NCI-H524 treated with DMSO at 0.1 percent for 48 hours (cell line): ENCODE measurements around the gene PTPRO.
"Not testable (repeated sequence)": the region's sequence is repeated elsewhere in the genome, so short reads cannot be mapped to it uniquely, and the experiment has no call there.

Experiments
- DNase-seq: peaks from one replicate; lab custom pipeline; 2025; lab: John Stamatoyannopoulos, UW

PTPRO gene

DNA sequence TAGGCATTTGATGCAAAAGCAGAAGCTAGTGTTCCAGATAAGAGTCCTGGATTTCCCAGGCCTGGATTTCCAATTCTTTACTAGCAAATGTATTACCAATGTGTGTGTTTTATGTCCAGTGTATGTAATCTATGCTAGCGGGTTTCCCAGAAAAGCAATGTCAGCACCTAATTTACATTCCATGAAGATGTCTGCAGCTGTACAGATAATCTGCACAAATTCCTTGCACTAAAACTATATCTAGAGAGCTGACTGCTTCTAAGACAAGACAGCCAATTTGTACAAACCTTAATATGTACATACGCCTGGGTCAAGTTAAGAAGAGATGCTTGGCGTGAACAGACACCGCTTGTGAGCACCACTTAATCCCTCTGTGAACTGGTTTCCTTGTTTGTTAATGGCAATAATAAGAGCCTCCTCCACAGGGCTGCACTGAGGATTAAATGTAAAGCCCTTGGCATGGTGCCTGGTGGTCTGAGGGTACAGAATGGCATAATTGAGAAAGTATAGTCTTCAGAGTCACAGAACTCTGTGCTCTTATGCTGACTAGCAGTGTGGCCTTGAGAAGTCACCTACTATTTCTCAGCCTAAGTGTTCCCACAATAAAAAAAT lies 281.3 kb downstream of the PTPRO start:
- peak; percentile 94 for DNase-seq

- no peak for DNase-seq
These were observed 283.7 kb downstream of the PTPRO start for GRCh38 chr12:15605881-15606590.

- no peak for DNase-seq
These were observed 286.1 kb downstream of the PTPRO start for GRCh38 chr12:15608406-15608805.

GRCh38 chr12:15608941-15609340 lies 286.6 kb downstream of the PTPRO start:
- DNase-seq, result no peak

GRCh38 chr12:15613981-15614380 lies 291.7 kb downstream of the PTPRO start:
- DNase-seq, result no peak

DNA sequence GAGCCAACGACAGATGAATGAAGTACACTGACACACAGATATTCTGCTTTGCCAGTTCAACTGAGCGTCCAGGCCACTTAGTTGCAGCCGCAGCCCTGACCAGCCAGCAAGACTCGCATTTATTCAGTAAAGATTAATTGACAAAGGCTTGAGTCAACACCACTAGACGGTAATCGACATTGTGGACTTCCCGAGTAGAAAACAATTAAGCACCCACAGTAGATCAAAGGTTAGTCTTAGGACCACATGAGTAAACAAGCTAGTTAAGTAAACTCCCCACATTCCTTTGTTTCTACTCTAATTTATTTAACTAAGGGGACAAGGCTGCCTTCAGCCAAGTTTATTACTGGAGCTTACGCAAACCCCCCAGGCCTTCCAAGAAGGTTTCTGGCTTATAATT lies 294.2 kb downstream of the PTPRO start:
- DNase-seq, result not testable (repeated sequence)

GRCh38 chr12:15620741-15621539 lies 298.6 kb downstream of the PTPRO start:
- DNase-seq, result no peak

DNA sequence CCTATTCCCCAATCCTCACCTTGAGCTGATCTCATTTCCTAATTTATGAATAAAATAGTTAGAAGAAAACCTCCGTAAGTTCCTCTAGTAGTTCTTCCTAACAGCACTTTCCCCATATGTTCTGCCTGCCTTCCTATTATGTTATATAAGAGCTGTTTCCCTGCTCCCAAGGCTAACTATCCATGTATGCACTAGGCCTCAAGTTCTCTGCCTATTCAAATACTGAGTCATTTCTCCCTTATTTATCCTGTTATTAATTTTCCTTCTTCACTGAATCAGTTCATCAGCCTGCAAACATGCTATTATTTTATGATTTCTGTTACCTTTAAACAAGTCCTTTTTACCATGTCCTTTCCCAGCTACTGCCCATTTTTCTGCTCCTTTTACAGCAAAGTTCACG lies 302.8 kb downstream of the PTPRO start:
- no peak for DNase-seq

GRCh38 chr12:15627995-15628945 lies 306.0 kb downstream of the PTPRO start:
- no peak for DNase-seq

DNA sequence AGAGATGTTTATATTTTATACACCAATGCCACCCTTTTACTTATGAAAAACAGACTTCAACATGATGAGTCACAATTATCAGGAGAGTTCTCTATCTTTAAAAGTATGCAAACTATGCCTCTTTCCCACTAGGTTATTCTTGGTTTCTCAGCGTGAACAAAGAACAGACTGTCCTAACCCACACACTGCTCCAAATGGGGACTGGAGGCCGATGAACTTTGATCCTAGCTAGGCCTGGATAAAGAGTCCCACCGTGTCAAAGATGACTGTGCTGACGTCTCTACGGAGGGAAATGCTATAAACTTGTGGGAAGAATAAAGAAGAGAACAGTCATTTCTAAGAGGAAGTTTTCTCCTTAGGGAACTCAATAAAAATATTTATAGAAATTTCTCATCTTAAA lies 306.8 kb downstream of the PTPRO start:
- DNase-seq, result no peak

GRCh38 chr12:15629761-15630160 lies 307.5 kb downstream of the PTPRO start:
- DNase-seq, result no peak

DNA sequence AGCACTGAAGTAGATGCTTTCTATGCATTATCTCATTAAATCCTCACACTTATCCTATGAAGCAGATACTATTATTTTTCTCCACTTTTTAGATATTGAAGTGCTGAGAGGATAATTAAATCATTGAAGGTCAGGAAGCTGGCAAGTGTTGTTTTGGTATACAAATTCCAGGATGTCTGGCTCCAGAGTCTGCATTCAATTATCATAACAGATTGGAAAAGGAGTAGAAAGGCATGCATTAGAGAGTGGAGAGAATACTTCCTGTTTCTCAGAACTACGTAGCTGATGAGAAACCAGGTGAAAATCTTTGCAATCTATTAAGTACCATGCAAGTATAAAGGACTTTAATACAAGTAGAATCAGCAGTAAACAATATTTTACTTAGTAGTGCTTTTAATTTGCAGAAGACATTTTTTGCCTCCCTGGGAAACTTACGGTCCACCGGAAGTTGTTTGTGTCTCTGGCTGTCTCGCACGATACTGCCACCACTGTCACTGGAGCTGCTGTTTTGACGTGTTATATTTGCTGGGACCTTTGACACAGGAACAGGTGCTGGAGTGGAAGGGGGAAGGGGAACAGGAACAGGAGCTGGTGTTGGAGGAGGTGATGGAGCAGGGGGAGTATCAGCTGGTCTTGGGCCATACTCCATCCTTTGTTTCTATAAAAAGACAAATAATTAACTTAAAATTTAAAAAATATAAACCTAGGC lies 308.9 kb downstream of the PTPRO start:
- no peak for DNase-seq

DNA sequence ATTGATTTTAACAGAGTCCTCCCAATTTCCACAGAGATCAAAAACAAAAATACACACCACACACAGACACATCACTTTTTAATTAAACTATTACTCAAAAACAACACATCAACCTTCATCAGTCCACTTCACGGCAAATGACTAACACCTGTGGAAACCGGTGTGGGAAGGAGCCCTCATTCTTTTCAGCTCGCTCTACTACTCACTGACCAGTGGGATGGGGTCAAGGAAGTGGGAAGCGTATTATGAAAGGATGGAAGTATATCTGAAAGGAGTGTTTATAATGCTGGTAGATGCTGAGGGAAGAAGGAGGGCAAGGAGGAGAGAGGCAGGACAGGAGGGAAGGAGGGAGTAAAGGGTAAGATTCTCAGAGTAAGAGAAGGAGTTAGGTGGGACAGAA lies 310.4 kb downstream of the PTPRO start:
- no peak for DNase-seq

DNA sequence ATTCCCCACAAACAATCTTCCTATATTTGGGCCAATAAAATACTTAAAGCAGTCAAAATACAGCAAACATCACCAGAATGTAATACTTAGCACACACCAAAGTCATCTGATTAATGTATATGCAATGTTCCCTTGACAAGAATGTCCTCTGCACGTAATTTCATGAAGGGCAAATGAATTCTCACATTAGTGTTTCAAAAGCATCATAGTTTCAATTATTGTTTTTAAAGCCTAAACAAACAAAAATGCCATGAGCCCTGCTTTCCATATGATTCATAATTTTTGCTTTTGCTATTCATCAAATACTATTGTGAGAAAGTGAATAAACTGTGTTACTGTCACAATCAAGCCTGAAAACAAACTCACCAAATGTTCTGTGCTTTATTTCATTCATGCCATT lies 310.9 kb downstream of the PTPRO start:
- DNase-seq, result no peak

- no peak for DNase-seq
These were observed 311.8 kb downstream of the PTPRO start for GRCh38 chr12:15634010-15634683.

DNA sequence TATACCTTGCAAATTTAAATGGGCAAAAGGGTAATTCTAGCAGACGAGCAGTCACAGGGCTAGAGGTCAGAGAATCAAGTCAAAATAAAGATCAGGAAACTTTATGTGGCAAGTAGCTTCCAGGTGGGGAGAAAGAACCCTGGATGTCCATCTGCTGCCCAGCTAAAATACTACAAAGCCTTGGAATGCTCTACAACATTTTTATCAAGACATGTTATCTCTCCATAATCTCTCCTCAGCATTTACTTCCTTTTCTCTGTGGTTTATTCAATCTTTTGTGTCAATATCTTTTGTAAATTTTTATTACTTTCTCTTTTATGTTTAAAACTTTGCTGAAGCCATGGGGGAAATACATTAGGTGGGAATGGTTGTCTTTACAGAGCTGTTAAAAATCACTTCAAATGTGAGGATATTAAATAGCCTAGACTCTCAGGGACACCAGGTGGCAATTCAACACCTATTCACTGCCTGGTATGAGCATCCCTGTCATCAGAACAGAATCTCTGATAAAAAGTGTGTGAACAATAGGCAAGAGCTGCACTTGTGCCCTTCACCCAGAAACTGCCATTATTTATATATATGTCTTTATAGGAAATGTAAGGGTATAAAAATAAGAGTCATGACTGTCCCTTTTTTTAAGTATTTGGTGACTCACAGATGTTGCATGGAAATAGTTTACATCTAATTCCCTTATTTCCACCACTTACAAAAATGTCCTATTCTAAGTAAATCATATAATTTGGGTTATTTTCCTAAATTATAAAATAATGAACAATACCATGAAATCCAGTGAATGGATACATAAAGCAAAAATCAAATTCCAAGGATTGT lies 314.0 kb downstream of the PTPRO start:
- no peak for DNase-seq

- no peak for DNase-seq
These were observed 315.9 kb downstream of the PTPRO start for GRCh38 chr12:15638231-15638630.

GRCh38 chr12:15644700-15645099 lies 322.4 kb downstream of the PTPRO start:
- DNase-seq, result no peak

DNA sequence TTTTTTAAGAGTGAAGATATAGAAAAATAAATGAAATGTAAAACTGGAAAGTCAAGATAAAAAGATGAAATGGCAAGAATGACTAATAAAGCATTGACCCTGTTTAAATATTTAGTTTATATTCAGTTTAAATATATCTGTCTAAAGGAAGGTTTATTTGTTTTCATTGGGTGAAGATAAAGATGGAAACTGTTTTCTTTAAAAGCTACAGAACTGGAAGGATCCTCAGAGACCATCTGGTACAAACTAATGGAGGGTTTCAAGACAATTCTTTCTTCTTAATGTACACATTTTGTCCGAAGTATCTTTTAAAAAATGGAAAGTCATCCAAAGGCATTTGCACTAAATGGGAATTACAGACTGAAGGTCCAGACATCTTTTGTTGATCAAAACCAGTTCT lies 324.3 kb downstream of the PTPRO start:
- DNase-seq, result no peak
